ENCODE data around the gene STT3A.

Gene STT3A

DNA sequence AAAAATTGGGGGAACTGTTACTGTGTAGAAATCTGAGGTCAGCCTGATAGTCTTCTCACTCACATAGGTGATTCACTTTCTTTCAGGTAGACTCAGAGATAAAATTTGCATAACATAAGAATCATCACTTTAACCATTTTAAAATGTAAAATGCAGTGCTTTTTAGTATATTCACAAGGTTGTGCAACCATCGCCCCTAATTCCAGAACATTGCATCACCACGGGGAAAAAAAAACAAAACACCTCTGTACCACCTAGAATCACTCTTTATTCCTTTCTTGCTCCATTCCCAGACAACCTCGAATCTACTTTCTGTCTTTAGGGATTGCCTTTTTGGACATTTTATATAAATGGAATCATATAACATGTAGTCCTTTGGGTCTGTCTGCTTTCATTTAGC lies 53.2 kb downstream of the STT3A start:
- no peak for FAIRE-seq
- DNase-seq (ENCODE audit: insufficient read length, low spot score) = no peak

DNA sequence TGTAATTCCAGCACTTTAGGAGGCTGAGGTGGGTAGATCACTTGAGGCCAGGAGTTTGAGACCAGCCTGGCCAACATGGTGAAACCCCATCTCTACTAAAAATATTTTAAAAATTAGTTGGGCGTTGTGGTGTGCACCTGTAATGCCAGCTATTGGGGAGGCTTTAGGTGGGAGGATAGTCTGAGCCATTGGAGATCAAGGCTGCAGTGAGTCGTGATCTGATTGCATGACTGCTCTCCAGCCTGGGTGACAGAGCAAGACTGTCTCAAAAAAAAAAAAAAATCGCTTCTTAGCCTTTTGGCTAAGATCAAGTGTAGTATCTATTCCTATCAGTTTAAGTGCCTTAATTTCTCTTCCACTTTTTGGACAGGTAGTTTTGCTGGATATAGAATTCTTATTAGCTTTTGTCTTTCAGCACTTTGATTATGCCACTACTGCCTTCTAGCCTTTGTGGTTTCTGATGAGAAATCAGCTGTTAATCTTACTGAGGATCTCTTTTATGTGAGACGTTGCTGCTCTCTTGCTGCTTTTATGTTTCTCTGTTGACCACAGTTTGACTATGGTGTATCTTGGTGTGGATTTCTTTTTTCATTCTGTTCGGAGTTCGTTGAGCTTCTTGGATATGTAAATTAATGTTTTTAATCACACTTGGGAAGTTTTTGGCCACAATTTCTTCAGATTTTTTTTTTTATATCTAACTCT lies 57.0 kb downstream of the STT3A start:
- FAIRE-seq (no peak), DNase-seq (ENCODE audit: insufficient read length, low spot score) (no peak)

DNA sequence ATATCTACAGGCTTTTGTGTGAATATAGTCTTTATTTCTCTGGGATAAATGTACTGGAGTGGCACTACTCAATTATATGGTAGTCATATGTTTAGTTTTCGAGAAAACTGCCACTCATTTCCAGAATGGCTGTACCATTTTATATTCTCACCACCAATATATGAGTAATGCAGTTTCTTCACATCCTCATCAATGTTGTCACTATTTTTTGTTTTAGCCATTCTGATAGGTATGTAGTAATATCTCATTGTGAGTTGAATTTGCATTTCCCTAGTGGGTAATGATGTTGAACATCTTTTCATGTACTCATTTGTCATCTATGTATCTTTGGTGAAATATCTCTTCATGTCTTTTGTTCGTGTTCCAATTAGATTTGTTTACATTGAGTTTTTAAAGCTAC lies 70.0 kb downstream of the STT3A start:
- FAIRE-seq (no peak), DNase-seq (ENCODE audit: insufficient read length, low spot score) (no peak)

DNA sequence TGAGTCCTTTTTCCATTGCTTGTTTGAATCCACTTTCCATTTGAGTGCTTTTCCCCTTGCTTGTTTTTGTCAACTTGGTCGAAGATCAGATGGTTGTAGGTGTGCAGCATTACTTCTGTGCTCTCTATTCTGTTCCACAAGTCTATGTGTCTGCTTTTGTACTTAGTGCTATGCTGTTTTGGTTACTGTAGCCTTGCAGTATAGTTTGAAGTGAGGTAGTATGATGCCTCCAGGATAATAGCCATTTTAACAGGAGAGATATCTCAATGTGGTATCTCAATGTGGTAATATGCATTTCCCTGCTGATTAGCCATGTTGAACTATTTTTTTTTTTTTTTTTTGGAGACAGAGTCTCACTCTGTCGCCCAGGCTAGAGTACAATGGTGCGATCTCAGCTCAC lies 71.3 kb downstream of the STT3A start:
- FAIRE-seq (no peak), DNase-seq (ENCODE audit: insufficient read length, low spot score) (no peak)

DNA sequence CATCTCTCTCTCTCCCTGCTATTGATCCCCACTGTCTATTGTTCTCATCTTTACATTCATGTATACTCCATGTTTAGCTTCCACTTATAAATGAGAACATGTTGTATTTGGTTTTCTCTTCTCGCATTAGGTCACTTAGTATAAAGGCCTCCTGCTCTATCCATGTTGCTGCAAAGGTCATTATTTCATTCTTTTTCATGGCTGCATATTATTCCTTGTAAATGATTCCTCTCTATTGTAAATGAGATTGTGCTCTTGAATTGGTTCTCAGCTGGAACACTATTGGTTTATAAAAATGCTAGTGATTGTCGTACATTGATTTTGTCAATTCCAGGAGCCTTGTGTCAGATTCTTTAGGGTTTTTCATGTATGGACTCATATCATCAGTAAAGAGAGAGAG lies 74.5 kb downstream of the STT3A start:
- FAIRE-seq = no peak
- no peak for DNase-seq (ENCODE audit: insufficient read length, low spot score)

DNA sequence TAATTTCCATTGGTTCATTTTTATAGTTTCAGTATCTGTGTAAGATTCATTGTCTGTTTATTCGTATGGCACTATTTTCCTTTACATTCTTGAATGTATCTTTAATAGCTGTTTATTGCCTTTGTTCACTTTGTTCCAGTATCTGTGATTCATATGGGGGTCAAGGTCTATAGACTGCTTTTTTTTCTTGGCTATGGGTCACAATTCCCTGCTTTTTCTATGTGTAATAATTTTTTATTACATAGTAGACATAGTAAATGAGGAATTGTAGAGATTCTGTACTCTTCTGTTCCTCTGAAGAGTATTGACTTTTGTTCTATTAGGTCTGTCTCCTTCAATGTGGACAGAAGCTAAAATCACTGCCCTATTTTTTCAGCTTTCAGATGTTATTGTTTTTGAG lies 77.5 kb downstream of the STT3A start:
- DNase-seq (ENCODE audit: insufficient read length, low spot score) = no peak
- no peak for FAIRE-seq

DNA sequence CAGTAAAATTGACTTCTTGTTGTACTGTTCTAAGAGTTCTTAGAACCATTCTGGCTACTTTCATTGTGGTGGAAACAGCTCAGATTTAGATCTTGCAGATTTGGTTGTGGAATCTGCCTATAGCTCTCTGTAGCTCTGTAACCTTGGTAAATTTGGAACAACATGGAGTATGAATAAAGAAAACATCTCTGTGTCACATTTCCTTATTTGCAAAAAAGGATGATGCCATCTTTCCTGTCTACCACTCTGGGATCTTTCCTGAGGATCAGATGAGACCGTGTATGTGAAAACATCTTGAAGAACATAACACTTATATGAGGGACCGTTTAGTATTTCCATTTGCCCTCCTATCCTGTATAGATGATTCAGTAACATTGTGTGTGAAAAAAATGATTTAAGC lies 78.9 kb downstream of the STT3A start:
- FAIRE-seq (no peak), DNase-seq (ENCODE audit: insufficient read length, low spot score) (no peak)

Data from HTR-8/SVneo (cell line).